ENCODE data around the gene NAA25. TPM values are rescaled to one million over a fixed set of nuclear protein-coding genes. Genes with fewer than 3 reads are reported as not detected.

The NAA25 gene
- total and polyA plus RNA-seq, 9 of the 15 experiments (the other 6 are each of a cell fraction or from before 2014, with no cell fraction given), result 26.6 to 59.6 (median 48.9) TPM

DNA sequence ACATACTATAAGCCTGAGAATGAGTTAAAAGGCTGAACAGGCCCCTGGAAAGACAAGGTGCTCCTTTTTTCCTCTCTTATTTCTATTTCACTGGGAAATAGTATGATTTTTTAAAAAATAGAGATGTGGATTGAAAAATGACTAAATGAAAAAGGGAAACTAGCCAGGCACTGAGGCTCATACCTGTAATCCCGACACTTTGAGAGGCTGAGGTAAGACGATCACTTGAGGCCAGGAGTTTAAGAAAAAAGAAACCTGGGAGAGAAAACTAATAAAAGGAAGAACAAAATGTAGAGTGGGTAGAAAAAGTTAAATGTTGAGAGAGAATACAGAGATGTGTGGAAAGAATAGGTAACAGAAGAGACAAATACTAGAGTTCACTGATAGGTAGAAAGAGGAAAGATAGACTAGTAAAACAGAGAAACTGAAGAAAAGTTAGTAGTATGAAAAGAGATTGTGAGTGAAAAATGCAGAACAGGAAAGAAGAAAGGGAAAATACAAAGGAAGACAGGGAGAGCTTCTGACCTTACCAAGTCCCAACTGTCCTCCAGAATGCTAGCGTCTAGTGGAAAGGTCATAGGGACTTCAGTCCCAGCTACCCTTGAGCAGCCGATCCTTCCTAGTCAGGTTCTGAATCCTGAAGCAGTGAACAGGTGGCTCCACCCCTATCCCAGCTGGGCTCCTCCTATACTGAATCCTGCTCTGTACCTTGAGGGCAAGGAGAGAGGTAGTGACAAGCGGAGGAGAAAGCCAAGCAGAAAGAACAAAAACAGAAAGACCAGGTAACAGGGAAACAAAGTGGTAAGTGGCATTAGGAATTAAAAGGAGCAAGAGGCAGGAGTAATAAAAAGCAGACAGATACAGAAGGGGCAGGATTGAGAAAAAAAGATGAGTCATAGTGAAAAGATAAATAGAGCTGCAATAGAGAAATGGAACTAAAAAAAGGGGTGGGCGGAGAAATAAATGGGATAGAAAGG is 102.9 kb downstream of the NAA25 start (continued):
- TF ChIP-seq, protein P1, sequence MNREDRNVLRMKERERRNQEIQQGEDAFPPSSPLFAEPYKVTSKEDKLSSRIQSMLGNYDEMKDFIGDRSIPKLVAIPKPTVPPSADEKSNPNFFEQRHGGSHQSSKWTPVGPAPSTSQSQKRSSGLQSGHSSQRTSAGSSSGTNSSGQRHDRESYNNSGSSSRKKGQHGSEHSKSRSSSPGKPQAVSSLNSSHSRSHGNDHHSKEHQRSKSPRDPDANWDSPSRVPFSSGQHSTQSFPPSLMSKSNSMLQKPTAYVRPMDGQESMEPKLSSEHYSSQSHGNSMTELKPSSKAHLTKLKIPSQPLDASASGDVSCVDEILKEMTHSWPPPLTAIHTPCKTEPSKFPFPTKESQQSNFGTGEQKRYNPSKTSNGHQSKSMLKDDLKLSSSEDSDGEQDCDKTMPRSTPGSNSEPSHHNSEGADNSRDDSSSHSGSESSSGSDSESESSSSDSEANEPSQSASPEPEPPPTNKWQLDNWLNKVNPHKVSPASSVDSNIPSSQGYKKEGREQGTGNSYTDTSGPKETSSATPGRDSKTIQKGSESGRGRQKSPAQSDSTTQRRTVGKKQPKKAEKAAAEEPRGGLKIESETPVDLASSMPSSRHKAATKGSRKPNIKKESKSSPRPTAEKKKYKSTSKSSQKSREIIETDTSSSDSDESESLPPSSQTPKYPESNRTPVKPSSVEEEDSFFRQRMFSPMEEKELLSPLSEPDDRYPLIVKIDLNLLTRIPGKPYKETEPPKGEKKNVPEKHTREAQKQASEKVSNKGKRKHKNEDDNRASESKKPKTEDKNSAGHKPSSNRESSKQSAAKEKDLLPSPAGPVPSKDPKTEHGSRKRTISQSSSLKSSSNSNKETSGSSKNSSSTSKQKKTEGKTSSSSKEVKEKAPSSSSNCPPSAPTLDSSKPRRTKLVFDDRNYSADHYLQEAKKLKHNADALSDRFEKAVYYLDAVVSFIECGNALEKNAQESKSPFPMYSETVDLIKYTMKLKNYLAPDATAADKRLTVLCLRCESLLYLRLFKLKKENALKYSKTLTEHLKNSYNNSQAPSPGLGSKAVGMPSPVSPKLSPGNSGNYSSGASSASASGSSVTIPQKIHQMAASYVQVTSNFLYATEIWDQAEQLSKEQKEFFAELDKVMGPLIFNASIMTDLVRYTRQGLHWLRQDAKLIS (CRISPR knock-in tag; IDR thresholded peaks at IDR 0.05), result no peak
- TF ChIP-seq ZC3H8 (IDR thresholded peaks at IDR 0.05), result peak; percentile 23; the same call in 1 of the 2 replicates
- TF ChIP-seq ESRRA (IDR thresholded peaks at IDR 0.05; ENCODE audit: borderline replicate concordance, low read depth), result peak; percentile 91
- no peak for TF ChIP-seq ZBTB17 (CRISPR knock-in tag; IDR thresholded peaks at IDR 0.05)
- TF ChIP-seq FOXP1 (CRISPR knock-in tag; IDR thresholded peaks at IDR 0.05), result no peak
- TF ChIP-seq ZFP36 (IDR thresholded peaks at IDR 0.05; ENCODE audit: low read depth, low read length, partially characterized antibody), result no peak
- TF ChIP-seq, protein P2, sequence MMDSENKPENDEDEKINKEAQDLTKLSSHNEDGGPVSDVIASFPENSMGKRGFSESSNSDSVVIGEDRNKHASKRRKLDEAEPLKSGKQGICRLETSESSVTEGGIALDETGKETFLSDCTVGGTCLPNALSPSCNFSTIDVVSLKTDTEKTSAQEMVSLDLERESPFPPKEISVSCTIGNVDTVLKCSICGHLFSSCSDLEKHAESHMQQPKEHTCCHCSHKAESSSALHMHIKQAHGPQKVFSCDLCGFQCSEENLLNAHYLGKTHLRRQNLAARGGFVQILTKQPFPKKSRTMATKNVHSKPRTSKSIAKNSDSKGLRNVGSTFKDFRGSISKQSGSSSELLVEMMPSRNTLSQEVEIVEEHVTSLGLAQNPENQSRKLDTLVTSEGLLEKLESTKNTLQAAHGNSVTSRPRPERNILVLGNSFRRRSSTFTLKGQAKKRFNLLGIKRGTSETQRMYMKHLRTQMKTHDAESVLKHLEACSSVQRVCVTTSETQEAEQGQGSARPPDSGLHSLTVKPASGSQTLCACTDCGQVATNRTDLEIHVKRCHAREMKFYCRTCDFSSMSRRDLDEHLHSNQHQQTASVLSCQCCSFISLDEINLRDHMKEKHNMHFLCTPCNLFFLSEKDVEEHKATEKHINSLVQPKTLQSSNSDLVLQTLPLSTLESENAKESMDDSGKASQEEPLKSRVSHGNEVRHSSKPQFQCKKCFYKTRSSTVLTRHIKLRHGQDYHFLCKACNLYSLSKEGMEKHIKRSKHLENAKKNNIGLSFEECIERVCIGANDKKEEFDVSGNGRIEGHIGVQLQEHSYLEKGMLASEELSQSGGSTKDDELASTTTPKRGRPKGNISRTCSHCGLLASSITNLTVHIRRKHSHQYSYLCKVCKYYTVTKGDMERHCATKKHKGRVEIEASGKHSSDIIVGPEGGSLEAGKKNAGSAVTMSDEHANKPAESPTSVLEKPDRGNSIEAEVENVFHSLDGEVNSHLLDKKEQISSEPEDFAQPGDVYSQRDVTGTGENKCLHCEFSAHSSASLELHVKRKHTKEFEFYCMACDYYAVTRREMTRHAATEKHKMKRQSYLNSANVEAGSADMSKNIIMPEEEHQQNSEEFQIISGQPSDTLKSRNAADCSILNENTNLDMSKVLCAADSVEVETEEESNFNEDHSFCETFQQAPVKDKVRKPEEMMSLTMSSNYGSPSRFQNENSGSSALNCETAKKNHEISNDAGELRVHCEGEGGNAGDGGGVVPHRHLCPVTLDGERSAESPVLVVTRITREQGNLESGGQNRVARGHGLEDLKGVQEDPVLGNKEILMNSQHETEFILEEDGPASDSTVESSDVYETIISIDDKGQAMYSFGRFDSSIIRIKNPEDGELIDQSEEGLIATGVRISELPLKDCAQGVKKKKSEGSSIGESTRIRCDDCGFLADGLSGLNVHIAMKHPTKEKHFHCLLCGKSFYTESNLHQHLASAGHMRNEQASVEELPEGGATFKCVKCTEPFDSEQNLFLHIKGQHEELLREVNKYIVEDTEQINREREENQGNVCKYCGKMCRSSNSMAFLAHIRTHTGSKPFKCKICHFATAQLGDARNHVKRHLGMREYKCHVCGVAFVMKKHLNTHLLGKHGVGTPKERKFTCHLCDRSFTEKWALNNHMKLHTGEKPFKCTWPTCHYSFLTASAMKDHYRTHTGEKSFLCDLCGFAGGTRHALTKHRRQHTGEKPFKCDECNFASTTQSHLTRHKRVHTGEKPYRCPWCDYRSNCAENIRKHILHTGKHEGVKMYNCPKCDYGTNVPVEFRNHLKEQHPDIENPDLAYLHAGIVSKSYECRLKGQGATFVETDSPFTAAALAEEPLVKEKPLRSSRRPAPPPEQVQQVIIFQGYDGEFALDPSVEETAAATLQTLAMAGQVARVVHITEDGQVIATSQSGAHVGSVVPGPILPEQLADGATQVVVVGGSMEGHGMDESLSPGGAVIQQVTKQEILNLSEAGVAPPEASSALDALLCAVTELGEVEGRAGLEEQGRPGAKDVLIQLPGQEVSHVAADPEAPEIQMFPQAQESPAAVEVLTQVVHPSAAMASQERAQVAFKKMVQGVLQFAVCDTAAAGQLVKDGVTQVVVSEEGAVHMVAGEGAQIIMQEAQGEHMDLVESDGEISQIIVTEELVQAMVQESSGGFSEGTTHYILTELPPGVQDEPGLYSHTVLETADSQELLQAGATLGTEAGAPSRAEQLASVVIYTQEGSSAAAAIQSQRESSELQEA (IDR thresholded peaks at IDR 0.05; ENCODE audit: low read depth), result peak; percentile 43; the same call in 1 of the 2 replicates
- no peak for TF ChIP-seq ZNF3 (CRISPR knock-in tag; IDR thresholded peaks at IDR 0.05)
- no peak for TF ChIP-seq SP2 (IDR thresholded peaks at IDR 0.05; ENCODE audit: extremely low read depth, low read depth, low read length, poor library complexity, severe bottlenecking)
- no peak for TF ChIP-seq ZNF146 (CRISPR knock-in tag; IDR thresholded peaks at IDR 0.05; ENCODE audit: unreplicated experiment)
- no peak for TF ChIP-seq RBM39 (optimal IDR thresholded peaks at IDR 0.05; ENCODE audit: low read depth, low read length)
- TF ChIP-seq ARHGAP35 (IDR thresholded peaks at IDR 0.05; ENCODE audit: partially characterized antibody), result no peak
- TF ChIP-seq NR2C1 (IDR thresholded peaks at IDR 0.05), result peak; percentile 55; the same call in 1 of the 2 replicates
- TF ChIP-seq NR2C1 (tag; IDR thresholded peaks at IDR 0.05), result no peak
- no peak for TF ChIP-seq POLR2H (tag; IDR thresholded peaks at IDR 0.05; ENCODE audit: low read depth)
